GM19324 (cell line): Measurements from ENCODE around the gene MAML3.

Source experiments
- ATAC-seq: cut with Tn5 transposase; IDR thresholded peaks from one replicate; pipeline ENCODE4 v1.9.1; 2021; ENCODE audit warnings: mild to moderate bottlenecking, moderate library complexity; ENCODE audit not compliant: unreplicated experiment, low FRiP score

The MAML3 gene

GRCh38 chr4:140049849-140050637, 103.9 kb downstream of the MAML3 start:
- no peak for ATAC-seq

GRCh38 chr4:140049024-140049848, 104.7 kb downstream of the MAML3 start:
- ATAC-seq, result no peak

- no peak for ATAC-seq
Measured at GRCh38 chr4:140048419-140048995, 105.5 kb downstream of the MAML3 start.

DNA sequence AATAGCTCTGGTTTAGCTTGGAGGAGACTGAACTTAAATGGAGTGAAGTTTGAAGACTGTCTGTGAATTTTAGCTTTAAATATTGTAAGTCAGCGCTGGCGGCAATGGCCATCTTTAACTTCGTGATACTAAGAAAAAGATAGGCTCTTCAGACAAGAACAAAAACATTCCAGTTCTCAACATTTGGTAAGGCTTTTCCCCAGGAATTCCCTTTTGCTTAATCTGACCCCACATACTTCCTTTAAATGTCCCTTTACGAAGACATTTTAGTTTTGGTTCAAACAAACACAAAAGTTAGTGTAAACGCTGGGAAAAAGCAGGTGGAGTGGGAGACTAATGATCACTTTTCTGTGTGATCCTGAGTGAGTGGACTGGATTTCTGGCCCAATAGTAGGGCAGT, 106.2 kb downstream of the MAML3 start:
- no peak for ATAC-seq

DNA sequence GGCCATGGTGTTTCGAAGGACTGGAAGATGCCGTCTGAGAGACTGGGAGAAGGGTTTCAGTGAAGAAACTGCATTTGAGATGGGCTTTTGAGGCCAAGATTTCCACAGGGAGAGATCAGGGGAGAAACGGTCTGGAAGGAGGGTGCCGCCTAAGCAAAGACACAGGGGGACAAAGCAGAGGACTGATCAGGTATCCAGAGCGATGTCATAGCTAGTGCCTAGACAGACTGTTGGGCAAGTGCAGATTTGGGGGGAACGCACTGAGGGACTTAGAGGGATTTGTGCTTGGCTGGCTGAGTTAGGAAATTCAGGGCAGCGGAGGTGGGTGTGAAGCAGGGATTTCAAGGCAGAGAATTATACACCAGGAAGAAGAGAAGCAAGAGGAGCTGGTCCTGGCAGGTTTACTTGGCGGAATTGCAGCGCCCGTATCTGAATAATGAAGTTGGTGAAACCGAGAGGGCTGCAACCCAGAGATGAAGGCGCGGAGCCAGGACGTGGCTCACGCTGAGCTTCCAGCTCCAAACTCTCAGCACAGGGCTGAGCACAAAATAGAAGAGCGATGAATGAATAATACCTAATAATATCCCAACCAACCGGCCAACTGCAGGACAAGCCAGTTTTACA, 106.9 kb downstream of the MAML3 start:
- ATAC-seq, result no peak

DNA sequence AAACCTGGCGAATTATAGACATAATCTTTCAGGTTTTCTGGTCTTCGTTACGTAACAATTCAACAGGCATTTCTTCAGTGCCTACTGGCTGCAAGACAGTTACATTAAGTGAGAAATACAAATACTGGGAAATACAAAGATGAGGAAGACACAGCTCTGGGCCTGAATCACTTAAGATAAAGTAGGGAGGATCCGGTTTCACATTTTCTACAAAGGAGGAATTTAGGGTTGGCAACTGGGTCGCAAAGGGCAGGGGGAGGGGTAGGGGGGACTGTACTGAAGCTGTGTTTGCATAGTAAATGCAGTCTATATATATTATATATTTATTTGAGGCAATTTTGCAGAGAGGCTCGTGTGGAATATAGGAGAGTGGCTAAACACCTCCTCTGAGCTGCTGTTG, 107.4 kb downstream of the MAML3 start:
- no peak for ATAC-seq

DNA sequence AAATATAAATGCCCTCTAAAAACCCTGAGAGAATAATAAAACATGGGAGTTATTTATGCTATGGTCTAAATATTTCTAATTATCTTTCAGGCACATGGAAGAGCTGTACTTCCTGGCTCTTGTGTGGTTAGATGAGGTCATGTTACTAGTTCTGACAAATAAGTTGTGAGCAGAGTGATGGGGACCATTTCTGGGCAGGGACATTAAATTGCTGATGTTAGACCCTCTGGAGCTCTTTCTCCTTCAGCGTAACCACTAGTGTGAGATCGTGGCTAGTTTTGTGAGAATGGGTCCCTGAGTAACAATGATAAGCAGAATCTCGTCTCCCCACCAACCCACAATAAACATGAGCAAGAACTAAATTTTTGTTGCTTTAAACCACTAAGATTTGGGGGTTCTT, 108.0 kb downstream of the MAML3 start:
- no peak for ATAC-seq

- ATAC-seq, result no peak
Measured at GRCh38 chr4:140044337-140044902, 109.6 kb downstream of the MAML3 start.

DNA sequence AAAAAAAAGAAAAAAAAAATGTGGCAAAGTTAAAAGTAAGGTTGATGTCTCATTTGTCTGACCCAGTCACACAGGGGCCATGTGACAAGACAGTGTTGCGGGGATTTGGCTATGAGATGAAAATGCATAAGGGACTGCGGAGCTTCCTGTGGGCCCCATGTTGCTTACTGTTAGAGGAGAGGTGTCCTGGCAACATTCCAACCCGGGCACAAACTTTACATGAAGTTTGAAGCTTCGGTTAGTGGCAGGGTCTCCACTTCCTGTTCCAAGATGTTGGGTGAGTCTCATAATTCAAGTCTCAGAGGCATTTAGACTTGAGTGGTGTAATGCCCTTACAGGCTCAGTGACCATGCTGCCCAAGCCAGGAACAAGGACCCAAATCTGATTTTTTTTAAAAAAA, 111.3 kb downstream of the MAML3 start:
- ATAC-seq, result no peak

DNA sequence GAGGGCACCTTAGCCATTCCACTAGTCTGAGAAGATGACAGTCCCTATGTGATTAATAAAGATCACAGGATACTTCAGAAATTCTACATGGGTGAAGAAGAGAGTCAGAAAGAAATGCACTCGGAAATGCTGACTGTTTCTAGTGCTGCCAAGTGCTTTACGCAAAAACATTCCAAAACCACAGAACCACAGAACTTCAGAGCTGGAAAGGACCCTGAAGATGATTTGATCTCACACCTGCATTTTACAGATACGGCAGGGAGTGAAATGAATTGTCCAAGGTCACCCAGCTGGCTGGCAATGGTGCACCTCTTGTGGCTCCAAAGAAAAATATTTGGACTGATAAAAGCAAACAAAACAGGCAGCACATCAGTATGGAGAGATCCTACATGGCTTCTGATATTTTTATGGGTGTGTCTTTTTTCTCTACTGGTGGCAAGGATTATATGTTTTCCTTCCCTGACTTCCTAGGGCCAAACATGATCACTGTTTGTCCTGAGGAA, 115.9 kb downstream of the MAML3 start:
- no peak for ATAC-seq

DNA sequence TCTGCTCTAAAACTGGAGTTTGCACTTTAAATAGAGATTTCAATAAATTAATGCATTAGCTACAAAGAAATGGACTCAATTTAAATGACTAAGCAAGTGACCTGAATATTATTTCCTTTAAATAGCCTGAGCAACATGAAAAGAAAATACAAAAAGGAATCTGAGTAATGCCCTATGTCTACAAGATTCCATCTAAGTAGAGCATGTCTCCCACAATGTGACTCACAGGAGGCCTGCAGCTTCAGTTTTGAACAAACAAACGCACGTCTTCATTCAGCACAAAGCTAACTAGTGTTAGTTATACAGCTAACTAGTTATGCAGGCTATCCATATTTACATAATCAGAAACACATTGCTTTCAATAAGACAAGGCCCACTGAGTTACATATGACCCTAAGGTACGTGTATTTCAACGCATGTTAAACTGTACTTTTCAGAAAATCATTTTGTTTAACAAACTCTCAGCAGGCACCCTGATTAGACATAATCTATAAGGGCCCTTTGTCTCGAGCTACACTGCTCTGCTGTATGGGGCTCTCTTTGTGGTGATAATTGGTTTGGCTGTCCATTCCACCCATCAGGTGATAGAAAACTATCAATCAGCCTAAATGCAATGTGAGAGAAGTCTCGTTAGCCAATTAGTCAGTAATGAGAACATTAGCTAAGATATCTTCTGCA, 116.5 kb downstream of the MAML3 start:
- ATAC-seq, result no peak

DNA sequence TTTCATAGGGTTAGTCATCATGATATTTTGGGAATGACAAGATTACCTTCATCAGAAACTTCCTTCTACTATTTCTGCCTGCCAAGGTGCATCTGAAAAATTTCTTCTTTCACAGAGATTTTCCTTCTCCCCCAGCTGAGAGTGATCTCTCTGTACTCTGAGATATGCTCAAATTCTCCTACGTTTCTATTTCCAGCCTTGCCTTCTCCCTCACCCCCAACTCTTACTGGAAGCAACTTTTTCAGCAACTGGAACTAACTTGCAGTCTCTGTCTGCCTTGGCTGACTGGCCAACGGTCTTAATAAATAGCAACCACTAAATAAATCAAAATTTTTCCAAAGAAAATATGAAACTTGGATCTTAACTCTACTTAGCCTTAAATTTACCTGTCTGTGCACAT, 122.3 kb downstream of the MAML3 start:
- ATAC-seq, result no peak

DNA sequence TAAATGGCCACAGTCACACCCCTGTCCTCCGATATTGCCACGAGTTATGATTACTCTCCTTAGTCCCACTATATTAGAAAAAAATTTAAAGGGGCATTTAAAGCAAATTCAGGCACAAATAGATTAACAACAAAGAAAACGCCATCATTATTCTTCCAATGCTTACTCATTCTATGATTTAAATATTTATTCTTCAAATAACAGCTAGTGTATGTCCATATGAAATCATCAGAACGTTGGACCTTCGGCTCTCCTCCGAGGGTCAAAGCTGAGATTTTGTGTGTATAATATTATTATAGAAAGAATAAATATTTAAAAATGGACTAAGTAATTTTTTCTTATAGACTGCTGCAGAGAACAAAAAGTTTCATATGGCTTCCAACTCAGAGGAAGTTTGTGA, 122.9 kb downstream of the MAML3 start:
- no peak for ATAC-seq

- no peak for ATAC-seq
Measured at GRCh38 chr4:140028676-140029517, 125.1 kb downstream of the MAML3 start.

DNA sequence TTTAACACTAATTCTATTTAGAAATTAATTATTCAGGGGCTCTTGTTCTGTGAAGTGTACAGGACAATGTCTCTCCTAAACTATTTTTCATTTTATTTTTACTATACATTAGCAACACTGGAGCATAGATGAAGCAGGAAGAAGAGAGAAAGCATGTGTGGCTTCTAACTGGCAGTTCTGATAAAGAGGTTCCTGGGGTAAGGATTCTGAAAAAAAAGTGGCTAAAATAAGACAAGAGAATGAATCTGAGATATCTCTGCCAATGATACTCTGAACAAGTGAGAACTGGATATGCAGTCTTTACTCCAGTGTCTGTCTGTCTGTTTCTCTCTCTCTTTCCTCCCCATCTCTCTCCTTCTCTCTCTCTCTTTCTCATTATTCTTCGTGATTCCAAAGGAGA, 125.9 kb downstream of the MAML3 start:
- no peak for ATAC-seq

GRCh38 chr4:140027101-140027500, 126.9 kb downstream of the MAML3 start:
- ATAC-seq, result no peak

GRCh38 chr4:140025470-140025869, 128.5 kb downstream of the MAML3 start:
- no peak for ATAC-seq

- no peak for ATAC-seq
Measured at GRCh38 chr4:140020457-140021361, 133.3 kb downstream of the MAML3 start.
